GM21717 (cell line): ENCODE results near the gene GPER1.
"Not testable (repeated sequence)": the region's sequence is repeated elsewhere in the genome, so short reads cannot be mapped to it uniquely, and the experiment has no call there.

Source experiments
- ATAC-seq: cut with Tn5 transposase; IDR thresholded peaks from one replicate; pipeline ENCODE4 v1.9.1; 2021; ENCODE audit warnings: mild to moderate bottlenecking, moderate library complexity; ENCODE audit not compliant: unreplicated experiment

GPER1 gene

GRCh38 chr7:1116383-1117008 is 28.6 kb downstream of the GPER1 start:
- not testable (repeated sequence) for ATAC-seq

- ATAC-seq, result no peak
Measured at GRCh38 chr7:1117321-1117928, 29.5 kb downstream of the GPER1 start.

GRCh38 chr7:1119201-1119600 is 31.3 kb downstream of the GPER1 start:
- ATAC-seq, result no peak

GRCh38 chr7:1120791-1121190 is 32.9 kb downstream of the GPER1 start:
- no peak for ATAC-seq

GRCh38 chr7:1121476-1121875 is 33.6 kb downstream of the GPER1 start:
- no peak for ATAC-seq

GRCh38 chr7:1121886-1122831 is 34.2 kb downstream of the GPER1 start:
- ATAC-seq, result no peak

GRCh38 chr7:1122832-1123501 is 35.1 kb downstream of the GPER1 start:
- ATAC-seq, result no peak

- no peak for ATAC-seq
Measured at GRCh38 chr7:1123715-1124114, 35.8 kb downstream of the GPER1 start.

- ATAC-seq, result no peak
Measured at GRCh38 chr7:1124164-1124563, 36.3 kb downstream of the GPER1 start.

- no peak for ATAC-seq
Measured at GRCh38 chr7:1124816-1125602, 37.1 kb downstream of the GPER1 start.

- ATAC-seq, result no peak
Measured at GRCh38 chr7:1125603-1125969, 37.7 kb downstream of the GPER1 start.

- no peak for ATAC-seq
Measured at GRCh38 chr7:1127001-1127400, 39.1 kb downstream of the GPER1 start.

GRCh38 chr7:1129431-1129830 is 41.5 kb downstream of the GPER1 start:
- ATAC-seq, result no peak

- no peak for ATAC-seq
Measured at GRCh38 chr7:1130021-1130990, 42.4 kb downstream of the GPER1 start.

GRCh38 chr7:1131471-1132265 is 43.8 kb downstream of the GPER1 start:
- no peak for ATAC-seq

- ATAC-seq, result no peak
Measured at GRCh38 chr7:1134951-1135350, 47.0 kb downstream of the GPER1 start.

- ATAC-seq, result no peak
Measured at GRCh38 chr7:1136841-1137516, 49.1 kb downstream of the GPER1 start.
